GM18907 (cell line): ENCODE data around the gene LINC00305.

Experiments used
- ATAC-seq: cut with Tn5 transposase; IDR thresholded peaks from one replicate; pipeline ENCODE4 v1.9.1; 2021; ENCODE audit warnings: mild to moderate bottlenecking, moderate library complexity; ENCODE audit not compliant: unreplicated experiment

The LINC00305 gene

DNA sequence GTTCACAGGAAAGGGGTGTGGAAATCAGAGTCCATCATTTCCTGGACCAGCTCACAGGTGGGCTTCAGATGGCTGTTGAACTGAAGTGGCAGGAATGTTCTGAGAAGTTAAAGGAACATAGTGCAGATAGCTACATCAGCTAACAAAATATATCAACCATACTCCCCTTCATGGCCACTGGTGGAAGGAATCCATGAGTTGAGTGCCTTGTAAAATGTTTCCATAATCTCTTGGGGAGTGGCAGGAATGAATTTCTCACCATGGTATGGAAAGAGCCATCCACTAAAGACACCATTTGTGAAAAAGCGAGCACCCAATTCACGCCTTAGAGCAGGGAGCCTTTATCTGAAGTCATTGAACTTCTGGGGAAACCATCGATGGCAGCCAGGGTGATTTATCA is at the start of gene LINC00305:
Gene LINC00305 (minus strand): TSS at position 101 of the 400 bp plus-strand sequence.
- ATAC-seq = no peak

DNA sequence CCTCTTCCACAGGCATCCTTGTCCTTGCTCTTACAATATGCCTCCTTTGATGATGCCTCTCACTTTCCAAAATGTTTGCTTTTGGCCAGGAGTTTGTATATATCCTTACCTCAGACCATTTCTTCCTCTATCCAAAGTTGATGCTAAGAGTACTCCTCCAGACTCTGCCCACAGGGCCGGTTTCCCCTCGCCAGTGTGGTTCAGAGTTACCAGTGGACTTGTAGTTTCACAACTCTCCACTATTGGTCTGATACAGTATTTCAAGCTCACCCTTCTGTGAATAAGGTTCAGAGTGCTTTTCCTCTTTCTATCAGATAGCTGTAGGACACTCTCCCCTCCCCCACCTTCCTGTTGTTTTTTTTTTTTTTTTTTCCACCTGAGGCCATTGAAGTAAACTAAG is 42.2 kb upstream of the LINC00305 start:
- no peak for ATAC-seq

GRCh38 chr18:64185987-64186386 is 37.1 kb upstream of the LINC00305 start:
- ATAC-seq = no peak

DNA sequence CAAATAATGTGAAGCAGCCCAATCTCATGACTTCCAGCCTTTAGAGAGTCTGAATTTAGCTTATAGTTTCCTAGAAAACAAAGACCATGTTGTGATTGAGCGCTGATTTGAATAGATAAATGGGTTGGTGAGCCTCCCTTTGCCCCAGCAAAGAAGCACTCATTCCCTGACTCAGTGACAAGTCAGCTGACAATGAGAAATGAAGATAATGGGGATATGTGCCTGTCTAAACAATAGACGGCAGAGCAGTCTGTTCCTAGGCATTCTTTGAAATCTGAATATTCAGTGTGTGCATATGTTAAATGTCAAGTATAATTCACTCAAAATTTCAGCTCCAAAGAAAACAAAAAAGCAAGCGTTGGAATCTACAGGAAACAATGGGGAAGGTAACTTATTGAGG is 34.8 kb upstream of the LINC00305 start:
- ATAC-seq = no peak

DNA sequence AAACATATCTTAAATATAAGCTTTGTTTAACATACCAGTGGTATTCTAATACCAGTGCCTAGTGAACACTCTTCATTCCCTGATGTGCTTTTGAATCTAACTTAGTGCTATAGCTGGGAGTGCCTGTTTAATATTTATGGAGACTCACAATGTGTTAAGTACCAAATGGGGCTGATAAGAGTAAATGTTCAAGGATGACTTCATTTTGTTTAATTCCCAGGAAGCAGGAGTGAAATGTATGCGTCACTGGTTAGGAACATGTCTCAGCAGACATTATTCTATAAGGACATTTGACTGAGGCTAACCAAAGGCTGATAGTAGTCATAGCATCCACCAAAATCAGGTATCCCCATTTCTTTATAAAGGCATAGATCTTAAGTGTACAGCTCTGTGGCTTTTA is 31.7 kb upstream of the LINC00305 start:
- no peak for ATAC-seq

GRCh38 chr18:64180171-64180570 is 31.3 kb upstream of the LINC00305 start:
- ATAC-seq = no peak

DNA sequence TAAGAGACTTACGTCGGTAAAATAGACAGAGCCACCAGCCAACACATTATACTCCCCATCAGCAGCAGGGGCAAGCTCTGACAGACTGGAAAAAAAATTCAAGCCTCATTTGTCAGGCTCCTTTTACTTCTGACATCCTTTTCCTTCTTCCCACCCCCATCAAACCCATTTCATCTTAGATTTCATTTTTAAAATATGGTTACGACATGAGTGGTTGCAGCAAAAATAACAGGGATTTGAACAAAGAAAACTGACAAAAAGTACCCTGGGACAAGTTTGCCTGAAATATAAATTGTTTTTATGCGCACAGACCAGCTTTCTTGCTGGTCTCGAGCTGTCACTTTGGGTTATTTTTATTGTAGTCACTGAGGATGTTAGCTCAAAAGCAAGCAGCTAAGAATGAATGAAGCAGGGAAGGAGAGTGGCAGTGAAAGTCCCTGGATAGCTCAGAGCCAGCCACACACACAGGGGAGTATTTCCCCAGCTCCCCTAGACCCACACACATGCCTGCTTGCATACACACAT is 30.7 kb upstream of the LINC00305 start:
- no peak for ATAC-seq

GRCh38 chr18:64178860-64179259 is 30.0 kb upstream of the LINC00305 start:
- ATAC-seq = no peak

- ATAC-seq = no peak
Measured at GRCh38 chr18:64175432-64175831, 26.5 kb upstream of the LINC00305 start.

DNA sequence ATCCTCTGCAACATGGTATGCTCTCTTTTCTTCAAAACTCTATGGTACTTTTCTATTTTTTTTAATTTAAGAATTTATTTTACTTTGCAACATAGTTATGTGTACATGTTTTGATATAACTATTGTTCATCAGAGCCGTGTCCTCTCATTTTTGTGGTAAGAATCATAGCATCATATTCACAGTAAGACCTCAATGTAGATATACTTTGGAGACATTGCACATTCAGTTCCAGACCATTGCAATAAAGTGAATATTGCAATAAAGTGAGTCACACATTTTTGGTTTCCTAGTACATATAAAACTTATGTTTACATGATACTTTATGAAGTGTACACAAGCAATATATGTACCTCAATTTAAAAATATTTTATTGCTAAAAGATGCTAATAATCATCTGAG is 22.7 kb upstream of the LINC00305 start:
- no peak for ATAC-seq

DNA sequence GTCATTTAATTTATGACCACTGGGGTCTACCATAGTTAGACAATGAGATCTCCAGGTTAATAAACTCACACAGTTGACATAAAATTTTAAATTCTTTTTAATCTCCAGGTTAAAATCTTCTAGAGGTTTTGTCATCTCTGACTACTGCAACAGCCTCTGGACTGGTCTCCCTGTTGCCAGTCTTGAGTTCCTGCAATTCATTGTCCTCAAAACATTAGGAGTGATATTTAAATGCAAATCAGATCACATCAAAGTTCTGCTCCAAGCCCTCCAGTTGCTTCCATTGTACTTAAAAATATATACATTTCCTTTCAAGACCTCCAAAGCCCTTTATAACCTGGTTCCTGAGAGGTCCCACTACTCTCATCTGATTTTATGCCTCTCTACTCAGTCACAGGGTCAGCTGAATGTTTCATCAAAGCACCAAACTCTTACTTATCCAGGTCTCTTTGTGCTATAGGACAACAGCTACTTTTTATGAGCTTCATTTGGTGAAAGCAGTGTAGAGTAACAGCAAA is 18.6 kb upstream of the LINC00305 start:
- no peak for ATAC-seq

GRCh38 chr18:64165906-64166305 is 17.0 kb upstream of the LINC00305 start:
- no peak for ATAC-seq

GRCh38 chr18:64164883-64165282 is 16.0 kb upstream of the LINC00305 start:
- ATAC-seq = no peak

DNA sequence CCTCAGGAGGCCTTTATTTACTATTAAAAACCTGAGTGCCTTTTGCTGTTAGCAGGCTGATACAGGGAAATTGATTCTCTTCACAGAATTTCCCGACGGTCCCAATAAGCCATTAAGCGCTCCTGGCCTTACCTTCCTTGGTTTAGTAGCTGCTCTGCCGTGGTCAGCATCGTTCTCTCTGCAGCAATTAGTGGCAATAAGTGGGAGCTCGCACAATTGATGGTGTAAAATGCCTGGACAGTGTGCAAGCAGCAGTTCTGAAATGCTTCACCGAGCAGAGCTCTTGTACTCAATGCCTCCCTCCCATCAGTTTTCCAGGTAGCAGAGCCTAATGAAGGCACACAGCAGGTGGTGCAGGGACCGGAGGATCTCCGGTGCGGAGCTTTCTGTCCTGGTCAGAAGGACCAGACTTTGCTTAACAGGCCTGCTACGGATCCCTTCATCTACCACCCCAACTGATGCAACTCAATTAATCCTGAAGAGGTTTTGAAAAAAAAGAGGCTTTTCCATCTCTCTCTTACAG is 1.1 kb upstream of the LINC00305 start:
- no peak for ATAC-seq

DNA sequence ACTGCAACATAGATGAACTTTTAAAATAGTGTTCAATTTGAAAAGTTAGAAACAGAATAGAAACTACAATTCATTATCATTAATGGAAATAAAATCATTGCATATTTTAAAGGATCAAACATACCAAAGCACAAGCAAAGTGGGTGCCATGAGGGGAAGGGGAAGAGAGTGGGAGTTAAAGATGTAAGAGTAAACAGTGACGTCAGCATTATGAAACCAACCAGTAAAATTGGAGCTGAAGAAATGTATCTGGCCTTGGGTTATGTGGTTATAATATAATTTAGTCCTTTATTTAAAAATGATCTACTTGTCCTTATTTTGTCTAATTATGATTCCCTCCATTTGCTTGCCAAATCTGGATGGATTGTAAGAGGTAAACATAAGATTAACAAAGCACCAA is 6.0 kb downstream of the LINC00305 start:
- no peak for ATAC-seq

DNA sequence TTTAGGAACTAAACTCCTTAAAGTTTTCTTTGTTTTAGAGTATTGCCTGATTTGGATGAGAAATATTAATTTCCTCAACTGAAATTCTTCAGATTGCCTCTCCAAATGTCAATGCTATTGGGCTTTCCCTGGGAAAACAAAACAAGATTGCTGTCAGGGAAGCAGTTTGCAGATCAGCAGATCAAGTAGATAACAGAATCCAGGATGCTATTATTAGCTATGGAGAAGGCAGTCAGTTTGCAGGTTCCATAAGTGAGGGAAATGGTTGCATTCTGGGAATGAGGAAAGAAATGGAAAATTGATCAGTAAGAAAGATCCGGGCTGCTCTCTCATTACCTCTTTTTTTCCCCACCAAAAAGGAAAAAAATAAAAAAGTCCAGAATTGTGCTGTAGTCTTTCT is 11.0 kb downstream of the LINC00305 start:
- ATAC-seq = no peak

DNA sequence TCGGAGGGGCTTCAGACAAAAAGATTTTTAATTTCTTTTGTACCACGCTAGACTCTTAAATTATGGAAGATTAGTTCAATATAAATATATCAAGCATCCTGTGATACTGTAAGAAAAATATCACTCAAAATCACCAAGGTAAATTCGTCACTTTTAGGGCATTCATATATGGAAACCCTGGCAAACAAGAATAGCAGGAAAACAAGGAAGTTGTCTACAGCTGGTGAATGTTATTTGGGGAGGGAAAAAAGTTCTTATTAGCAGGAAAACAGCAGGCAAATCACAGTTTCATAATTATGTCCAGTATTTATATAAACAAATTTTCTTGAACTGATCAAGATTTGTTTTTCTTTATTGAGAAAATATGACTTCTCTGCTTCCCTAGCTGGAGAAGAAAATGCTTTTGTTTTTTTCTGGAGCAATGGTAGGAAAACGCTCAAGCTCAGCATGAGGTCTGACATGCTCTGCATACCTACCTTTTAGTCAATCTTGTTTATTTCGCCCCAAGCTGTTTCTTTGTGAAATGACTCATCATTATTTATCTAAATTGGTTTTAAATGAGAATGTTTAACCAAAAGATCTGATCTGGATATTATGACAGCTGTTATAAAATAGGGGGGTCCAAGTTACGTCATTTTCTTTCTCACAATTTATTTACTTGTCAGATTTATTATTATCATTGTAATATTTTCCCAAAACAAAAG is 14.7 kb downstream of the LINC00305 start:
- ATAC-seq = no peak

DNA sequence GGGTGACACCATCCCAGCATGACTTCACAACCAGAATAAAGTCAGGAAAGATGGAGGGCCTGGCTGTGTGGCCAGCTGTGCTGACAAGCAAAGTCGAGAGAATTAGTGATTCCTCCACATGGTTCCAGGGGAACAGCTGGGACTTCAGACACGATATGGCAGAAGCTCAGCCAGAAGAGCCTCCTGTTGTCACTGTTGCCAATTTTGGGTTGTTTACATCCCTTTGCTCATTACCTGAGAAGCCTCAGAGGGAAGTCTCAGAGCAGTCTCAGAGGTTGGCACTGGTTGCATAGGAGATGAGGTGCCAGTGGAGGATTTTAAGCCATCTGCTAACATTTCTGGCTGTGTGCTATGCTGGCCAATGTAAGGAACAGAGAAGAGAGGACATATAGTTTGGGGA is 16.0 kb downstream of the LINC00305 start:
- no peak for ATAC-seq

DNA sequence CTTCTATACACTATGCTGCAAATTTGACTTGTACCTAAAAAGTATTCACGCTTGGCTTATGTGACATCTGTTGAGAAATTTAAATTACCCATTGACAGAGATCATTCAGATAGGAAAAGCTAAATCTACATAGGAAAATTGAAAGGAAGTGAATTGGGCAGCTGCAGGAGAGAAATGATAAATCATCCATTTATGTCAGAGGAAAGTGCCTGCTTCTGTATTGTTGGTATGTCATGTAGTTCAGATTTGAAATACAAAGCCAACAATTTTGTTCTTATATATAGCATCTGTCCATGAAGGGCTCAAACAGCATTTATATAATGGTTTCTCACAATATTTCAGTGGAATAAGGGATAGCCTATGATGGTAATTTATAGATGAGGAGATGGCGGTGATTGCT is 17.6 kb downstream of the LINC00305 start:
- no peak for ATAC-seq

GRCh38 chr18:64127172-64127571 is 21.7 kb downstream of the LINC00305 start:
- peak; percentile 97 for ATAC-seq

DNA sequence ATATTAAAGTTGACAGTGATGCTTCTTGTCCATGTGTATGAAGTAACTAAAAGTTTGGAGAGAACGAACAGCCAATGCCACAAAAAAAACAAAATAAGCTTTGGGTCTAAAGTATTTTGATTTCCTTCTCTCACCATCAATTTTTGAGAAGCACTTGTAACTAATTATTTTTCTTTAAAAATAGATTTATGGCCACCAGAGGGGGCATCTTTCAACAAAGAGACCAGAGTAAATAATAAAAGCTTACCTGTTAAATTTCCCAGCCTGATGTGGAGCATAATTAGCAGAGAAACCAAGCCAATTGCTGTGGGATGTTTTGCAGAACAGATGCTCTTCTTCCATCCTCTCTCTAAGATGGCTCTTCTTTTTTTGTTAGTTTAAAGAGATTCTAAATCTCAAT is 29.0 kb downstream of the LINC00305 start:
- ATAC-seq = no peak

GRCh38 chr18:64118406-64118805 is 30.5 kb downstream of the LINC00305 start:
- ATAC-seq = no peak
